Measurements from ENCODE around the gene RET. TPM values are rescaled to one million over a fixed set of nuclear protein-coding genes. Genes with fewer than 3 reads are reported as not detected.

Gene RET
- total RNA-seq, 1 experiment from 2014 or later: 21.4 TPM

DNA sequence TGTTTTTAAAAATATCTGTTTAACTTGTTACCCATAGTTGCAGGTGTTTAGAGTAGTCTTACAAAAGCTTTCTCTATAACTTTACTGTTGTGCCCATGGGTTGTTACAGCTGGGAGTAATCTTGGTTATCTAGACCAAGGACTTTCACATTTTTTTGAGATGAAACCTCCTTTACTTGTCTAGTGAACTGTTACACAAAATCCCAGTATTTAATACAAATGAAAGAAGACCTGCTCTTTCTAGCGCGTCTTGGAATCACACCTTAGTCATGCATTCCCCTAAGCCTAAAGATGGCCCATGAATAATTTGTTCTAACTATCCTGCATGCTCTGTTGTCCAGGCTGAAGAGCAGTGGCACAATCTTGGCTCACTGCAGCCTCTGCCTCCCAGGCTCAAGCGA, 99.4 kb downstream of the RET start (continued):
- TF ChIP-seq, protein P1, sequence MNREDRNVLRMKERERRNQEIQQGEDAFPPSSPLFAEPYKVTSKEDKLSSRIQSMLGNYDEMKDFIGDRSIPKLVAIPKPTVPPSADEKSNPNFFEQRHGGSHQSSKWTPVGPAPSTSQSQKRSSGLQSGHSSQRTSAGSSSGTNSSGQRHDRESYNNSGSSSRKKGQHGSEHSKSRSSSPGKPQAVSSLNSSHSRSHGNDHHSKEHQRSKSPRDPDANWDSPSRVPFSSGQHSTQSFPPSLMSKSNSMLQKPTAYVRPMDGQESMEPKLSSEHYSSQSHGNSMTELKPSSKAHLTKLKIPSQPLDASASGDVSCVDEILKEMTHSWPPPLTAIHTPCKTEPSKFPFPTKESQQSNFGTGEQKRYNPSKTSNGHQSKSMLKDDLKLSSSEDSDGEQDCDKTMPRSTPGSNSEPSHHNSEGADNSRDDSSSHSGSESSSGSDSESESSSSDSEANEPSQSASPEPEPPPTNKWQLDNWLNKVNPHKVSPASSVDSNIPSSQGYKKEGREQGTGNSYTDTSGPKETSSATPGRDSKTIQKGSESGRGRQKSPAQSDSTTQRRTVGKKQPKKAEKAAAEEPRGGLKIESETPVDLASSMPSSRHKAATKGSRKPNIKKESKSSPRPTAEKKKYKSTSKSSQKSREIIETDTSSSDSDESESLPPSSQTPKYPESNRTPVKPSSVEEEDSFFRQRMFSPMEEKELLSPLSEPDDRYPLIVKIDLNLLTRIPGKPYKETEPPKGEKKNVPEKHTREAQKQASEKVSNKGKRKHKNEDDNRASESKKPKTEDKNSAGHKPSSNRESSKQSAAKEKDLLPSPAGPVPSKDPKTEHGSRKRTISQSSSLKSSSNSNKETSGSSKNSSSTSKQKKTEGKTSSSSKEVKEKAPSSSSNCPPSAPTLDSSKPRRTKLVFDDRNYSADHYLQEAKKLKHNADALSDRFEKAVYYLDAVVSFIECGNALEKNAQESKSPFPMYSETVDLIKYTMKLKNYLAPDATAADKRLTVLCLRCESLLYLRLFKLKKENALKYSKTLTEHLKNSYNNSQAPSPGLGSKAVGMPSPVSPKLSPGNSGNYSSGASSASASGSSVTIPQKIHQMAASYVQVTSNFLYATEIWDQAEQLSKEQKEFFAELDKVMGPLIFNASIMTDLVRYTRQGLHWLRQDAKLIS (CRISPR knock-in tag; IDR thresholded peaks at IDR 0.05; ENCODE audit: borderline replicate concordance): no peak
- TF ChIP-seq CREB1 (CRISPR knock-in tag; IDR thresholded peaks at IDR 0.05) (no peak), TP53 (CRISPR knock-in tag; IDR thresholded peaks at IDR 0.05) (no peak), NFYB (CRISPR knock-in tag; conservative IDR thresholded peaks at IDR 0.05; ENCODE audit: low read depth) (no peak)
- TF ChIP-seq, protein P2, sequence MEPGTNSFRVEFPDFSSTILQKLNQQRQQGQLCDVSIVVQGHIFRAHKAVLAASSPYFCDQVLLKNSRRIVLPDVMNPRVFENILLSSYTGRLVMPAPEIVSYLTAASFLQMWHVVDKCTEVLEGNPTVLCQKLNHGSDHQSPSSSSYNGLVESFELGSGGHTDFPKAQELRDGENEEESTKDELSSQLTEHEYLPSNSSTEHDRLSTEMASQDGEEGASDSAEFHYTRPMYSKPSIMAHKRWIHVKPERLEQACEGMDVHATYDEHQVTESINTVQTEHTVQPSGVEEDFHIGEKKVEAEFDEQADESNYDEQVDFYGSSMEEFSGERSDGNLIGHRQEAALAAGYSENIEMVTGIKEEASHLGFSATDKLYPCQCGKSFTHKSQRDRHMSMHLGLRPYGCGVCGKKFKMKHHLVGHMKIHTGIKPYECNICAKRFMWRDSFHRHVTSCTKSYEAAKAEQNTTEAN (CRISPR knock-in tag; IDR thresholded peaks at IDR 0.05): no peak
- TF ChIP-seq, protein P3, sequence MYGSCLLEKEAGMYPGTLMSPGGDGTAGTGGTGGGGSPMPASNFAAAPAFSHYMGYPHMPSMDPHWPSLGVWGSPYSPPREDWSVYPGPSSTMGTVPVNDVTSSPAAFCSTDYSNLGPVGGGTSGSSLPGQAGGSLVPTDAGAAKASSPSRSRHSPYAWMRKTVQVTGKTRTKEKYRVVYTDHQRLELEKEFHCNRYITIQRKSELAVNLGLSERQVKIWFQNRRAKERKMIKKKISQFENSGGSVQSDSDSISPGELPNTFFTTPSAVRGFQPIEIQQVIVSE (CRISPR knock-in tag; IDR thresholded peaks at IDR 0.05; ENCODE audit: borderline replicate concordance): no peak

DNA sequence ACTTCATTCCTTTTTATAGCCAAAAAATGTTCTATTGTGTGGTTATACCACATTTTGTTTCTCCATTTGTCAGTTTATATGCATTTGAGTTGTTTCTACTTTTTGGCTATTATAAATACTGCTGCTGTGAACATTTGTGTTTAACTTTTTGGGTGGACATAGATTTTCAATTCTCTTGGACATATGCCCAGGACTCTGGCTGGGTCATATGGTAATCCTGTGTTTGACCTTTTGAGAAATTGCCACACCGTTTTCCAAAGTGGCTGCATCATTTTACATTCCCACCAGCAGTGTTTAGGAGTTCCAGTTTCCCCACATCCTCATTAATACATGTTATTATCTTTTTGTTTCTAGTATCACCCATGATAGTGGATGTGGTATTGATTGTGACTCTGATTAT, 100.7 kb downstream of the RET start:
- TF ChIP-seq, protein P4, sequence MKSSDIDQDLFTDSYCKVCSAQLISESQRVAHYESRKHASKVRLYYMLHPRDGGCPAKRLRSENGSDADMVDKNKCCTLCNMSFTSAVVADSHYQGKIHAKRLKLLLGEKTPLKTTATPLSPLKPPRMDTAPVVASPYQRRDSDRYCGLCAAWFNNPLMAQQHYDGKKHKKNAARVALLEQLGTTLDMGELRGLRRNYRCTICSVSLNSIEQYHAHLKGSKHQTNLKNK (CRISPR knock-in tag; IDR thresholded peaks at IDR 0.05): no peak
- TF ChIP-seq ZNF317 (CRISPR knock-in tag; IDR thresholded peaks at IDR 0.05; ENCODE audit: borderline replicate concordance, low read depth) (no peak), MXD4 (CRISPR knock-in tag; IDR thresholded peaks at IDR 0.05; ENCODE audit: borderline replicate concordance) (no peak), GABPB1 (CRISPR knock-in tag; IDR thresholded peaks at IDR 0.05) (no peak), ZNF416 (CRISPR knock-in tag; IDR thresholded peaks at IDR 0.05) (no peak), ZNF121 (CRISPR knock-in tag; IDR thresholded peaks at IDR 0.05) (no peak), CREB1 (CRISPR knock-in tag; IDR thresholded peaks at IDR 0.05) (no peak), NFYB (CRISPR knock-in tag; conservative IDR thresholded peaks at IDR 0.05; ENCODE audit: low read depth) (no peak)
- TF ChIP-seq, protein P5, sequence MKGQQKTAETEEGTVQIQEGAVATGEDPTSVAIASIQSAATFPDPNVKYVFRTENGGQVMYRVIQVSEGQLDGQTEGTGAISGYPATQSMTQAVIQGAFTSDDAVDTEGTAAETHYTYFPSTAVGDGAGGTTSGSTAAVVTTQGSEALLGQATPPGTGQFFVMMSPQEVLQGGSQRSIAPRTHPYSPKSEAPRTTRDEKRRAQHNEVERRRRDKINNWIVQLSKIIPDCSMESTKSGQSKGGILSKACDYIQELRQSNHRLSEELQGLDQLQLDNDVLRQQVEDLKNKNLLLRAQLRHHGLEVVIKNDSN (CRISPR knock-in tag; IDR thresholded peaks at IDR 0.05): no peak
- TF ChIP-seq, protein P6, sequence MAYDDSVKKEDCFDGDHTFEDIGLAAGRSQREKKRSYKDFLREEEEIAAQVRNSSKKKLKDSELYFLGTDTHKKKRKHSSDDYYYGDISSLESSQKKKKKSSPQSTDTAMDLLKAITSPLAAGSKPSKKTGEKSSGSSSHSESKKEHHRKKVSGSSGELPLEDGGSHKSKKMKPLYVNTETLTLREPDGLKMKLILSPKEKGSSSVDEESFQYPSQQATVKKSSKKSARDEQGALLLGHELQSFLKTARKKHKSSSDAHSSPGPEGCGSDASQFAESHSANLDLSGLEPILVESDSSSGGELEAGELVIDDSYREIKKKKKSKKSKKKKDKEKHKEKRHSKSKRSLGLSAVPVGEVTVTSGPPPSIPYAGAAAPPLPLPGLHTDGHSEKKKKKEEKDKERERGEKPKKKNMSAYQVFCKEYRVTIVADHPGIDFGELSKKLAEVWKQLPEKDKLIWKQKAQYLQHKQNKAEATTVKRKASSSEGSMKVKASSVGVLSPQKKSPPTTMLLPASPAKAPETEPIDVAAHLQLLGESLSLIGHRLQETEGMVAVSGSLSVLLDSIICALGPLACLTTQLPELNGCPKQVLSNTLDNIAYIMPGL (CRISPR knock-in tag; IDR thresholded peaks at IDR 0.05): no peak
- H3K9me3 Mint-ChIP-seq: peaks cover 10% of the 10 kb centered on the region
- H3K27ac Mint-ChIP-seq: no peak overlapping the region
- peaks cover 3% of the 10 kb centered on the region; the same call in 1 of the 2 replicates for H3K4me1 Mint-ChIP-seq
- ChIA-PET POLR2A (no interaction called here), CTCF (no interaction called here)
- peaks cover 24% of the 10 kb centered on the region for H3K36me3 Mint-ChIP-seq
- ATAC-seq (no peak), DNase-seq (ENCODE audit: low spot score) (no peak)
- H3K27me3 Mint-ChIP-seq (ENCODE audit: low read depth): no peaks in the 10 kb centered on the region
- no peak overlapping the region for H3K4me3 Mint-ChIP-seq

Other genes starting within 250 kb of the RET start
- gene CSGALNACT2, start 61.4 kb downstream of the RET start, total RNA-seq (2021): 5.1 to 5.7 TPM (median 5.2 TPM) in 3 replicates
- 20.8 to 21.4 TPM (median 21.0 TPM) in 3 replicates for gene RASGEF1A, start 190.0 kb downstream of the RET start, total RNA-seq (2021)